Dermis microvascular lymphatic vessel endothelial cell (primary cell): ENCODE data around the gene NFATC1. TPM values are rescaled to one million over a fixed set of nuclear protein-coding genes. Genes with fewer than 3 reads are reported as not detected.

Experiments
- DNase-seq, 2 donors: peaks; one replicate each; pipeline versions ENCODE4 v3.0.0 to v3.0.0-alpha.2; 2010; ENCODE audit warnings: low read depth in 2 of 2
- total RNA-seq: library from RNA; depleted of rRNA; stranded (reverse); fragments of >200 nt; gene quantifications from 2 replicates; pipeline ENCODE4 v1.2.1, GENCODE V29; 2014

The NFATC1 gene
- total RNA-seq, 1 donor from 2014 or later, result 5.5 TPM

- DNase-seq, result peak in 1 of 2 donors; percentile 2
Observed at GRCh38 chr18:79506191-79507075, 110.7 kb downstream of the NFATC1 start.

- DNase-seq, result peak; percentile 92 to 96
Observed at GRCh38 chr18:79507076-79507545, 111.4 kb downstream of the NFATC1 start.

- DNase-seq, result peak; percentile 87 to 94
Observed at GRCh38 chr18:79507546-79508480, 112.1 kb downstream of the NFATC1 start.

DNA sequence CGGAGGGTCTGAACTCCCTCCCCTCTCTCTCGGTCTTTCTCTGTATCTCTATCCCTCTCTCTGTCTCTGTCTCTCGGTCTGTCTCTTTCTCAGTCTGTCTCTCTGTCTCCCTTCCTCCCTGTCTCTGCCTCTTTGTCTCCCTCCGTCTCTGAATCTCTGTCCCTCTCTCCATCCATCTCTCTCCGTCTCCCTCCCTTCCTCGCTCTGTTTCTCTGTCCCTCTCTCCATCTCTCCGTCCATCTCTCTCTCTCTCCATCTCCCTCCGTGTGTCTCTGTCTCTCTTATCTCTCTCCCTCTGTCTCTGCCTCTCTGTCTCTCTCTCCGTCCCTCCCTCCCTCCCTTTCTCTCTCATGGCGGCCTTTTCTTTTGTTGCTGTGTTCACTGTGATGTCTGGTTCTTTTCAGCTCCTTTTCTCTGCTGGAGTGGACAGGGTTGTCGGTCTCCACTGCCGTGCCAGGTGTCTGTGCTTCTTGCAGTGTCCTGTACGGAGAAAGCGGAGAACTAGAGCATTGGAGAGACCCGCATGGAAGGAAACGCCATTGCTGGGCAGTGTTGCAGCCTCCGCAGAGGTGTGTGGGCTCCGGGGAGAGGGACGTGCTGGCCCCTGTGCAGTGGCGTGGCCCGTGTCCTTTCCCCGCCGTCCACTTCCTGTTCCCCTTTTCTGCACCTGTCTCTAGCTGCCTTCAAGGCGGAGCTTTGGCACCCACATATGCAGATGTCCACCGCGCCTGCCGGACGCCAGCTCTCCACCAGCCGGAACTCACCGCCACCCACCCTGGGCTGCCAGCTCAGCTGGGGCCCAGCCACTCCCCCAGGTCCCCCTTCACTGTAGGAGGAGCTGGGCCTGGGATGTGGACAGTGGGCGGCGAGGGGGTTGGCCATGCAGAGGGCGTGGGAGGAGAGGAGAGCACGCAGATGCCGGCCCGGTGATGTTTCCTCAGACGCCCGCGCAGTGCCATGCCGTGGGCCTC is 113.1 kb downstream of the NFATC1 start:
- peak in 1 of 2 donors; percentile 14 for DNase-seq

DNA sequence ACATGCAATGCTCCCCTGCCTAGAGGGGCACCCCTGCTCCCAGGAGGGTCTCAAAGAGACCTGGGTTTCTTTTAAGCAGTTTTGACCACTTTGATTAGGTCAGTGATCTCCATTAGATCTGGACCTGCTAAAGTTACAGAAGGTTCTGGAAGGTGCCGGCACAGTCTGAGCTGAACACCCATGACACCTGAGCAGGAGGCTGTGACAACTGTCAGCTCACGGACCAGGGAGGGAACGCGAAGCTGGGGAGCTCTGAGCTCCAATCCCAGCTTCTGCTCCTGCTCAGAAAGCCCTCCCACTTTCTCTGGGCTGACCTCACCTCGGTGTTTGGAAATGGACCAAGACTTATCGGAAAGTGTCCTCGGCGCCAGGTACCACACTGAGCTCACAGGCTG is 113.8 kb downstream of the NFATC1 start:
- no peak for DNase-seq

DNA sequence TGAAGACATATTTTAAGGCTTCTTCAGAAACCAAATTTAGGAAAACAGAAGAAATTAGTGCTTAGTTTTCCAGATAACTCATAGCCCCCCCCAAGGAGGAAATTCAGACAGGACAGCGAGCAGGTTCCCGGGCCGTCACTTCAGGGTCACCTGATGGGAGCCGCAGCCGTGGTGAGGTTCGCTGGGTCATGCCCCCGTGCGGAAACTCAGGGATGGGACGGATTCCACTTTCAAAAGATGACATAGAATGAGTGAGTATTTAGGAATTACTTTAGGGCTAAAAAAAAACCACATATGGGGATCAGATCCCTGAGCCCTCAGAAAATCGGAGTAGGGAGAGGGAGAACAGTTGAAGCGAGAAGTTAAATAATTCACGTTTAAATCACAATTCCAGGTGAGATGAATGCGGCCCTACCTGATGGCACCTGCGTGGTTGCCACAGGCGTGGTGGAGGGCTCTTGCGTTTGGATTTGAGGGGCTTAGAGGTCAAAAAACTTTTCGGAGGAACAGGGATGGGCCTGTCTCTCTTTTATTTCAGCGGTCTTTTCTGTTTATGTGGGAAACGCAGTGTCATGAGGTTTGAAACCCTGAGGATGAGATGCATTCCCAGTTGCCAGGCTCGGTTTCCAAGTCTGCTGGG is 114.4 kb downstream of the NFATC1 start:
- no peak for DNase-seq

GRCh38 chr18:79510731-79511241 is 115.1 kb downstream of the NFATC1 start:
- no peak for DNase-seq

GRCh38 chr18:79511271-79511670 is 115.5 kb downstream of the NFATC1 start:
- DNase-seq, result no peak

DNA sequence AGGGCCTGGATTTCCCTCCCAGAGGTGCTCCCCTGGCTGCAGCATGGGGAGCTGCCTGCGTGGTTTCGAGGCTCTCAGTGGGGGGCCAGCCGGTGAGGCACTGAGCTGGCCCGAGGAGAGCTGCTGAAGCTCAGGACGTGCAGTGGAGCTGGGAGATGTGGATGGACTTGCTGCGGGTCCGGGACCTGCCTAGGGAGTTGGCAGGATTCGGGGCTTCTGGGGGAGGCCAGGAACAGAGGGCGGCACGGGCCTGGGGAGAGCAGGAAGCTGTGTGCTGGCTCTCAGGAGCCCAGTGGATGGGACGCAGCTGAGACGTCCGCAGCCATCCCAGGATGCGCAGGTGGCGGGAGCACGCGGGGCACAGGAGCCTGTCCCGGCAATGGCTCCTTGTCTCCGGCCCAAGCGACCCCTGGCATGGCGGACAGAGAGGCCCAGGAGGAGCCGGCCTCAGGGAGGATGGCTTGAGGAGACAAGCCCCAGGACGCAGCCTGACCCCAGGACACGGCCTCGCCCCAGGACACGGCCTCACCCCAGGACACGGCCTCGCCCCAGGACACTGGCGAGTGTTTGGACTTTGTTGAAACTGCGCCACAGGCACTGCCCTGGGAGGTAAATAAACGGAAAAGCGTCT is 116.1 kb downstream of the NFATC1 start:
- no peak for DNase-seq

DNA sequence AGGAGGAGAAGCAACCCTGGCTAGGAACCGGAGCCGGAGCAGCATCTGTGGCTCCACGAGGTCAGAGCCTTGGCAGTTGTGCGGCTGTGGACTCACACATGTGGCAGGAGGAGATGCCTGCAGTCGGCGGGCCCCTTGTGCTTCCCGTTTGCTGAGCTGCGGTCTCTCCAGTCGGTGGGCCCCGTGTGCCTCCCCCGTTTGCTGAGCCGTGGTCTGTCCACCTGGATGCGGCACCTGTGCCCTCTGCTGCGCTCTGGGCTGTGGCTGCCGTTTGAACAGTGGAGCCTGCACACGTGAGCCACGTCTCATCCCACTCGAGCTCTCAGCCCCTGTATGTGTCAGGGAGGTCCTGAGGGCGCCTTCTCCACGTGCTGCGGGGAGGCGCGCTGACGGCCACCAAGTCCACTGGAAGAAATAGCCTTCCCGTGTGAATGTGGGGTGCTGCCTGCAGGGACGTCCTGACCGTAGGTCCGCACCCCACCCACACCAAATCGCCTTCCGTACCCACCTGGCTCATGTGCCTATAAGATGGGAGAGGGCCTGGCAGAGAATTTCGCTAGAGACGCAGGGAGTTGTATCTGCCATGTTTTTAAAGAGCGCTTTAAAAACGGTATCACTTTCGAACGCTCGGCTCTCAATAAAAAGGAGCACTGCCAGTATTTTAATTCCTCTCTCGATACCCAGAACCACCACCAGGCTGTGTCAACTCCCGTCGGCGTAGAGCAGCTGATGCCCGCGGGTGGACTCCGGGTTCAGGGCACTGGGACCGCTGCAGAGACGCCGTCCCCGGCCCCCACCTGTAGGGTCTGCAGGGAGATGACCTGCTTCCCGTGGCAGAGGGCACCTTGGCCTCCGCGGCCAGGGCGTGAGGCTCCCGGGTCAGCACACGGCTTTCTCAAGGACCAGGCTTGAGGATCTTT is 117.0 kb downstream of the NFATC1 start:
- no peak for DNase-seq

- DNase-seq, result no peak
Observed at GRCh38 chr18:79513381-79514081, 117.8 kb downstream of the NFATC1 start.

GRCh38 chr18:79515331-79515730 is 119.6 kb downstream of the NFATC1 start:
- no peak for DNase-seq

GRCh38 chr18:79515944-79516351 is 120.2 kb downstream of the NFATC1 start:
- DNase-seq, result no peak

GRCh38 chr18:79516441-79516931 is 120.8 kb downstream of the NFATC1 start:
- no peak for DNase-seq

DNA sequence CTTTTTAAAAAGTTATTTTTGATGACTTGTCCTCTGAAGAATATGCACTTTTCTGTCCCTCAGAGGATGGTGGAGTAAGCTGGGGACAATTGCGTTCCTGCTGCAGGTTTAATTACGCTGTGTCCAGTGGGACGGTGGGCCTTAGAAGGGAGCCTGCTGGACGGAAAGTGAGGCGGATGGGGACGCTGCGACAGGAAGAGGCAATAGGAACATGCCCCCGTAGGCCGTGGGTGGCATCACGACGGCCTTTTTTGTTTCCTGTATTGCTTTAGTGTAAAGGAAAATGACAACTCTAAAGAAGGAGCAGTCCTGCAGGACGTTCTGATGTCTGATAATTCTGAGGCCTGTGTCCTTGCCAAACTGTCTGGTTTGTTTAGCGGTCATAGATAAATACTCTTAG is 121.6 kb downstream of the NFATC1 start:
- DNase-seq, result peak in 1 of 2 donors; percentile 7

- DNase-seq, result no peak
Observed at GRCh38 chr18:79518028-79518682, 122.4 kb downstream of the NFATC1 start.

GRCh38 chr18:79518683-79519128 is 123.0 kb downstream of the NFATC1 start:
- DNase-seq, result no peak
